Spleen (tissue), 11 donors: ENCODE data around the gene AKAP13. TPM values are rescaled to one million over a fixed set of nuclear protein-coding genes. Genes with fewer than 3 reads are reported as not detected.
A peak's percentile ranks its signal among the peaks of the same experiment; 100 is the strongest.

Source experiments
- DNase-seq: peaks from one replicate; pipeline ENCODE4 v3.0.0-alpha.2; 2020
- H3K27ac ChIP-seq, 8 donors: fragments of 200-600 bp; sonication (generic) in 7 of 8; 1 replicate in 4 of 8; 2 replicates in 4 of 8; pipeline versions ENCODE4 v1.5.0 to v1.8.0; 2016 to 2021; ENCODE audit warnings: inconsistent platforms in 4 of 8, mild to moderate bottlenecking in 4 of 8, moderate library complexity in 1 of 8
- H3K27me3 ChIP-seq, 7 donors: fragments of 200-600 bp; sonication (generic) in 6 of 7; replicated peaks in 1 of 7; 1 replicate in 4 of 7; 2 replicates in 3 of 7; pipeline versions ENCODE4 v1.5.0 to v1.8.0; 2016 to 2021; ENCODE audit warnings: inconsistent platforms in 3 of 7, mild to moderate bottlenecking in 1 of 7
- H3K36me3 ChIP-seq, 6 donors: fragments of 200-600 bp; sonication (generic) in 5 of 6; 1 replicate in 4 of 6; 2 replicates in 2 of 6; pipeline versions ENCODE4 v1.5.0 to v1.8.0; 2016 to 2021; ENCODE audit warnings: inconsistent platforms in 2 of 6
- H3K4me1 ChIP-seq, 6 donors: fragments of 200-600 bp; sonication (generic) in 5 of 6; 1 replicate in 3 of 6; 2 replicates in 3 of 6; pipeline versions ENCODE4 v1.5.0 to v1.8.0; 2016 to 2021; ENCODE audit warnings: inconsistent platforms in 3 of 6
- H3K4me3 ChIP-seq, 8 donors: fragments of 200-600 bp; sonication (generic) in 7 of 8; 1 replicate in 4 of 8; 2 replicates in 4 of 8; pipeline versions ENCODE4 v1.5.0 to v1.8.0; 2016 to 2021; ENCODE audit warnings: inconsistent platforms in 4 of 8, mild to moderate bottlenecking in 4 of 8, moderate library complexity in 2 of 8
- H3K9me3 ChIP-seq, 8 donors: fragments of 200-600 bp; sonication (generic) in 7 of 8; 1 replicate in 4 of 8; 2 replicates in 4 of 8; pipeline versions ENCODE4 v1.5.0 to v1.8.0; 2016 to 2021; ENCODE audit warnings: inconsistent platforms in 4 of 8
- CTCF ChIP-seq, 11 experiments: fragments of 200-600 bp in 7 of 11; fragments of 450-650 bp in 4 of 11; sonication (generic) in 4 of 11; IDR thresholded peaks in 8 of 11; conservative IDR thresholded peaks in 3 of 11; 1 replicate in 7 of 11; 2 replicates in 4 of 11; pipeline versions ENCODE4 v1.4.0 to v1.8.0; 2016 to 2021; ENCODE audit warnings: antibody characterized with exemption in 11 of 11, inconsistent platforms in 4 of 11, mild to moderate bottlenecking in 1 of 11
- POLR2A ChIP-seq, 3 donors: fragments of 450-650 bp; IDR thresholded peaks; one replicate each; pipeline ENCODE4 v1.5.1; 2017; ENCODE audit warnings: antibody characterized with exemption in 3 of 3, mild to moderate bottlenecking in 1 of 3
- POLR2AphosphoS5 ChIP-seq, 3 donors: sonication (generic); formaldehyde crosslinking; IDR thresholded peaks; one replicate each; pipeline ENCODE4 v1.5.1; 2017; ENCODE audit warnings: antibody characterized with exemption in 3 of 3
- WGBS, 5 donors: extraction: QIAGEN DNeasy Blood & Tissue Kit in 3 of 5; methylation state at CpG; one replicate each; pipeline versions ENCODE4 v1.1.5 to v1.1.7; 2013 to 2018; 5-methylcytosine and 5-hydroxymethylcytosine counted together
- intact Hi-C: fragments of 100-400 bp; cut with DNase I; formaldehyde crosslinking; loops from one replicate; pipeline ENCODE4 v1.15.0; 2023; ENCODE audit warnings: low total_unique reads
- polyA plus RNA-seq, 3 donors: library from polyadenylated mRNA; stranded (reverse); fragments of 200-250 nt; gene quantifications; one replicate each; pipeline ENCODE4 v1.2.1, GENCODE V29; 2013
- total RNA-seq, 7 donors: library from RNA; depleted of rRNA in 3 of 7; stranded (reverse); fragments of >200 nt in 3 of 7; fragmentation: NEBNext Ultra II Directional in 4 of 7; extraction: Animal tissue kit (Norgen Biotek cat#: 25700) in 4 of 7; gene quantifications; one replicate each; pipeline versions ENCODE4 v1.1.0 to v1.2.1, GENCODE V29; 2016 to 2021
- donor health status: healthy with polysubstance abuse.
- donor health status: DM: no; HTN: no; CAD: no; lungs with moderate emphysema.
- donor health status: DM: no; HTN: no; CAD: no.
- donor health status: Bipolar disorder and iron deficiency.
- donor health status: healthy.
- donor health status: DM: no; HTN: no; CAD: no.
- donor health status: DM: yes; HTN: yes; CAD: no.

AKAP13 gene
- total and polyA plus RNA-seq, 10 donors, result 35.4 to 413 (median 260) TPM

- 42 to 49% (median 46%) methylated on average over 4 of the region's 4 CpGs for WGBS, 5 donors
- Histone ChIP-seq H3K27me3 (no peaks in the 10 kb centered on the region), H3K4me3 (no peak overlapping the region), H3K27ac (peak overlapping the region in 7 of 8 donors; percentile 18 to 81 (median 67)), H3K9me3 (no peaks in the 10 kb centered on the region), H3K4me1 (peaks cover 22 to 98% (median 83%) of the 10 kb centered on the region in 6 donors), H3K36me3 (no peaks in the 10 kb centered on the region)
- no peak for DNase-seq
- intact Hi-C loops, result no loop called here
- TF ChIP-seq POLR2A (IDR thresholded peaks at IDR 0.05) (no peak), CTCF (IDR thresholded peaks at IDR 0.05 in 8 of 11, conservative IDR thresholded peaks at IDR 0.05 in 3 of 11) (no peak), POLR2AphosphoS5 (IDR thresholded peaks at IDR 0.05) (no peak)
Observed at GRCh38 chr15:85404176-85404917, 23.9 kb downstream of the AKAP13 start.

- 77 to 81% (median 79%) methylated on average over 7 of the region's 7 CpGs for WGBS, 5 donors
- no peak for TF ChIP-seq POLR2A (IDR thresholded peaks at IDR 0.05)
- Histone ChIP-seq H3K4me1 (peaks cover 22 to 100% (median 76%) of the 10 kb centered on the region in 6 donors), H3K4me3 (no peak overlapping the region), H3K27ac (peak overlapping the region in 7 of 8 donors; percentile 18 to 81 (median 67)), H3K27me3 (no peaks in the 10 kb centered on the region), H3K9me3 (no peaks in the 10 kb centered on the region), H3K36me3 (no peaks in the 10 kb centered on the region)
- DNase-seq, result no peak
- intact Hi-C loops, result no loop called here
Observed at GRCh38 chr15:85404918-85405866, 24.8 kb downstream of the AKAP13 start.

- Histone ChIP-seq H3K9me3 (no peaks in the 10 kb centered on the region), H3K27ac (peak overlapping the region in 6 of 8 donors; percentile 53 to 81 (median 61)), H3K27me3 (no peaks in the 10 kb centered on the region), H3K4me3 (no peak overlapping the region), H3K36me3 (no peaks in the 10 kb centered on the region), H3K4me1 (peaks cover 22 to 100% (median 69%) of the 10 kb centered on the region in 6 donors)
- WGBS, 5 donors, result 92 to 97% (median 94%) methylated on average over 4 of the region's 4 CpGs
- intact Hi-C loops, result no loop called here
- DNase-seq, result no peak
- TF ChIP-seq CTCF (IDR thresholded peaks at IDR 0.05 in 8 of 11, conservative IDR thresholded peaks at IDR 0.05 in 3 of 11) (no peak), POLR2AphosphoS5 (IDR thresholded peaks at IDR 0.05) (no peak), POLR2A (IDR thresholded peaks at IDR 0.05) (no peak)
Observed at GRCh38 chr15:85406916-85407315, 26.5 kb downstream of the AKAP13 start.

GRCh38 chr15:85407421-85408269 lies 27.2 kb downstream of the AKAP13 start:
- 73 to 85% (median 84%) methylated on average over 6 of the region's 6 CpGs for WGBS, 5 donors
- no peaks in the 10 kb centered on the region for H3K9me3 ChIP-seq
- intact Hi-C loops, result no loop called here
- TF ChIP-seq POLR2A (IDR thresholded peaks at IDR 0.05) (no peak), POLR2AphosphoS5 (IDR thresholded peaks at IDR 0.05) (no peak), CTCF (IDR thresholded peaks at IDR 0.05 in 8 of 11, conservative IDR thresholded peaks at IDR 0.05 in 3 of 11) (no peak)
- H3K27me3 ChIP-seq, result no peaks in the 10 kb centered on the region
- H3K27ac ChIP-seq, result peak overlapping the region in 7 of 8 donors; percentile 22 to 81 (median 59)
- H3K4me3 ChIP-seq, result peak overlapping the region in 1 of 8 donors; percentile 7
- H3K4me1 ChIP-seq, result peaks cover 22 to 100% (median 70%) of the 10 kb centered on the region in 6 donors
- no peak for DNase-seq
- no peaks in the 10 kb centered on the region for H3K36me3 ChIP-seq
